NCI-H2081 treated with DMSO at 0.1 percent for 48 hours (cell line): ENCODE data around the gene TLL1.

Experiments
- DNase-seq: peaks from one replicate; lab custom pipeline; 2025; lab: John Stamatoyannopoulos, UW

TLL1 gene

DNA sequence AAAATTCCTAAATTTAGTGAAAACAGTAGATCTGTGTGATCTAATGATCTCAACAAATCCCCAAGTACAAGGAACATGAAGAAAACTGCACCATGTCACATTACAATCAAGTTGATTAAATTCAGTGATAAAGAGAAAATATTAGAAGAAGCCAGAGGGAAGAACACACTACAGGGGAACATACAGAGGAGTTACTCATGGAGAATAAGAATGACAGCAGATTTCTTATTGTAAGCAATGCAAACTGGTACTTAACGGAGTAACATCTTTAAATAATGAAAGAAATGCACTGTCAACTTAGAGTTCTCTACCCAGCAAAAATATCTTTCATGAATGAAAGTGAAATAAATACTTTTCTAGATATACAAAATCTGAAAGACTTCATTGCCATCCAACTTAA, 21.1 kb downstream of the TLL1 start:
- no peak for DNase-seq

DNA sequence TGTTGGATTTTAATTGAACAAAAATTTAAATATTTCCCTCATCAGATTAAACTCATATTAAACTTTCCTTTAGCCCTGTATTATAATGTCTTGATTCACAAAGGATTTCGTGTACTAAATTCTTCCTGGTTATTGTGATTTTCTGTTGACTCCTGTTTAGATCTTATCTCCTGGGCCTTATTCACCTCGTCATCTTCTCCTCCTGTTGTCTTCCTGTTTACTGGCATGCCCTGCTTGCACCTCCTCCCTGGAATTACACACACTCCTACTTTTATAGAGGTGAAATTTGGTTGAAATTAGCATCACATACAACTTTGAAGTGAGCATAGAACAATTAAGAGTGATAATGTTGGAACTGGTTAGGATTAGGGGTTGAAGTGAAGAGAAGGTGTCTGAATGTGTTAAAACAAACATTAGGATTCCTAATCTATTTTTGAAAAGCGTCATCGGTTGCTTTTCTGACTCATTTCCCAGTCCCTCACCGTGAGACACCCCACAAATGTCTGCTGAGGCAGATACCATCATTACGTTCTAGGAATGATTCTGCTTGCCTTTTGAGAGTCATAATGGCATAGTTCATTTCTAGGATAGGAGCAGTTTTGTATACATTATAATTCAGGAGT, 32.5 kb downstream of the TLL1 start:
- DNase-seq = no peak

DNA sequence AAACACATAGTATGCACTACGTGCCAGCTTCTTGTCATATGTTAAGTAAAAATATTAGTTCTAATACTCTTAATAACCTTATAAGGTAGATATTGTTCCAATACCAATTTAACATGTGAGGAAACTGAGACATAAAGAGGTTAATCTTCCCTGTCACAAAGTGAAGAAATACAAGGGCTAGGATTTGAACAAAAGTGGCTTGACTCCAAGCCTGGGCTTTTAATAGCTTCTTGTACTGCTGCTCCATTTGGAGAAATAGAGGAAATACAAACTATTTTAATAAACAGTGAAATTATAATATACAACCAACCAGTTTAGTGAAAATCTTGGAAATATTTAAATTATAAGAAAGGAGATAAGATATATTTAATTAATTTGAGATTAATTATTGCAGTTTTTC, 33.2 kb downstream of the TLL1 start:
- no peak for DNase-seq

DNA sequence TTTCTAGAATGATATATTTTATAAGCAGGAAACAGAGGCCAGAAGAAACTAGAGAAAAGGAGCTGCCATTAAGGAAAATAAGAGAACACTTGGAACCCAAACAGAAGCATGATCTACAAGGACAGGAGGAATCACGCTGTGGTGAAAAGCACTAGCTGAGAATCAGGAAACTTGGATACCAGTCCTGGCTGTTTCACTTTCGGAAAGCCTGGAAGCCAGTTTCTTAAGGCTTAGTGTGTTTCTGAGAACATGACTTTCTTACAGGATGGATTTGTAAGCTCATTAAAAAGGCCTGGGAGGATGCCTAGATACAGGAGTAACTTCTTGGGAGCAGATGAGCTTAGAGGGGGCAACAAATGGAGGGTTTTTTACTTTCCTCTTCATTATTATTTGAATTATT, 36.9 kb downstream of the TLL1 start:
- no peak for DNase-seq

DNA sequence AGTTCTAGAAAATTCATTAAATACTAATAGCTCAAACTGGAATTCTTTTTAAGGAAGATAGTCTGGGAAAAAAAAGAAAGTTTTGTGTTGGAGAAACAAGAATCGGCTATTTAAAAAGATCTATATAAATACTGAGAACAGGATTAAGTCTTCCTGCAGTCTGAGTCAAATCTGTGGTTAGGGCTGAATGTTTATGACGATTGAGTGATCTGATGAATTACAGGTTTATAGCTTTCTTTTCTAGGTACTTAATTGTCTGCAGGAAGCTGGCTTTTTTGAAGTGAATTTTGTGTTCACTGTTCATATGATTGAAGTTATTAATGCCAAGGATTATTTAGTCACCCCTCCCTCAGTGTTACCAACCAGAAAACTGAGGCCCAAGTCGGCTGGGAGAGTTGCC, 42.2 kb downstream of the TLL1 start:
- no peak for DNase-seq

DNA sequence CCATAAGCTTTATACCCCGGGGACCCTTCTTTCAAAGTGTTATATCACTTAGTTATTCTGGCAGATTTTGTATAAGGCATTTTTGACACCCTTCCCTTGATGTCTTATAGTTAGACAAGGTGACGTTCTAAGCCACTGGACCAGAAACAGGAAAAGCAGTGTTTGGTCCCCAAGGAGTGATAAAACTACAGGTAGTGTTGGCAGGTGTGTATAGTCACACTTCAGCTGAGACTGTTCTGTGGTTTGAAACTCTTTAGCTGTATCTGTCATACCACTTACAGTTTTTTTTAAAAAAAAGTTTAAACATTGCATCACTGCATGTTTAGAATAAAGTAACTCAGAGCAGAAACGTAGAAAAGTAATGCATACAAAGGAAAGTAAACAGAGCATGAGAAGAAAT, 48.5 kb downstream of the TLL1 start:
- DNase-seq = peak; percentile 4

DNA sequence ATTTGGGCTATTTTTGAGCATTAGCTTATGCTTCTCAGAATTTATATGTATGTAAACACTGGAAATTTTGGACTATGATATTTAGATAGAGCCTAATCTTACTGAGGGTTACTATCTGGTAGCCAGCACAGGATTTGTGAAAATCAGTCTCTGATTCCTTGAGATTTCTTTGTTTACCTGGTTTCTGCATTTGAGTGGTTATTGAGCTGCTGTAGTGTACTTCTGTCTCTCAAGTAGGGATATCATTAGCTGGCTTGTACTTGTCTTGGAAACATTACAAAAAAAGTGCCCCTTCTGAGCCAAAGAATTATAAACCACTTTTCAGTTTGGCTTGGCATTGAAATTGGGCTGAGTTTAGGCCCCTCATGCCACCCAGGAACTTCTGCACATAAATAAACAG, 49.7 kb downstream of the TLL1 start:
- DNase-seq = no peak

DNA sequence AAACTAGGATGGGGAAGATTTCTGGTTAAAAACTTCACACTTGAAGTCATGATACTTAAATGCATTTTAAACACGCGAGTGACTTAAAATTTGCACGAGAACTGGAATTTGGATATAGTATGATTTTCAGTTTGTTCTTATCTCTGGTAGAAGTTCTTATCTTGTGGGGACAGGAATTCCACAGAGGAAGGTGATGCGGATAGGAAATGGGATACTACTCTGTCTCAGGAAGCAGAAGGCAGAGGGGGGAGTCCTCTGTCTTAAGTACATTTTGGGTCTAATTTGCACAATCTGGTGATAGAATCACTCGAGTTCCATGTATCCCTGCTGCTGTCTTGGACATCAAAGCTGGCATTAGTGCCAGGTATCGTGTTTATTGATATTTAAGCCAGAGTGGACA, 53.3 kb downstream of the TLL1 start:
- DNase-seq = no peak

DNA sequence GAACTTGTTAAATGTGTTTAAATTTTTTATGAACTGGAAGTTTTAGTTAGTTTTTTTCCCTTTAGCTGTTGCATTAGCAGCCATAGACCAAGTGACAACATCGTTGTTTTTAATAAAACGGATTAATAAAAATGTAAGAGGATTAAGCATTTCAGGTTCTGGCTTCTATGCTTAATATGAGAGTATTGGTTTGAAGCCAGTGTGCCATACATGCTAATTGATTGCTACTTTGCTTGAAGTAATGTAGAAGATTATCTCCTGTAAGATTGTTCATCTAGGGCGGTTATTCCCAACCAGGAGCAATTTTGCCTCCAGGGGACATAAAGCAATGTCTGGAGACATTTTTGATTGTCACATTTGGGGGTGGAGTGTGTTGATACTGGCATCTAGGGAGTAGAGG, 54.3 kb downstream of the TLL1 start:
- DNase-seq = no peak

DNA sequence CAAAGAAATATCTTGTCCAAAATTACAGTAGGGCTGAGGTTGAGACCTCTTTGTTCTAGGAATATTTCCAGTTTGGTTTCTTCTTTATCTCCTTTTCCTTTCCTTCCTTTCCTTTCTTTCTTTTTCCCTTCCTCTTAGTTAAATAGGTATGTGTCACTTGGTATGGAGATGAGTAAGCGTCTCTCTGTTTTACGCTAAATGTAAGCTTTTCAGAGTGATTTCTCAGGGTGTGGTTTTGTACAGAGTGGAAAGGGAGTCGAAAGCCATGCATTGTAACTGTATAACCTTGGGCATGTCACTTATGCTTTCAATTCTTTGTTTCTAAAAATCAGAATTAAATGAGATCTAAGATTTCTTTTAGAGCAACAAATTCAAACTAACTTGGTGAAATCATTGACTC, 54.8 kb downstream of the TLL1 start:
- no peak for DNase-seq

DNA sequence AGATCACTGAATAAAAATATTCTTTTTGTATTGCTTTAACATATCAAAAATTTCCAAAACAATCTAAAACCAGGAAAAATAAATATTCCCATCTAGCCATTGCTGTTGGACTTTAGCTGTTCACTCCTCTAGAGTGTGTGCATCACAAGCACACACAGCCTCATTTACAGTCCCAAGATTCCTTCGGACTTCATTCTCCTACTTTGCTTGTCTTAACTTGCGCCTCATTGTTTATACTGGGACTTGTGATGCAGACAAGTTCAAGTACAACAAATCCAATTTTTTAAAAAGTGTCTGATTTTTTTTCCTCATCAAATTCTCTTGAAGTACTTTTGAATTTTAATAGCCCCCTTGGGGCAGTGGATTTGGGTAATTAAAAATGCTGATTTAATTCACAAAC, 55.6 kb downstream of the TLL1 start:
- no peak for DNase-seq

DNA sequence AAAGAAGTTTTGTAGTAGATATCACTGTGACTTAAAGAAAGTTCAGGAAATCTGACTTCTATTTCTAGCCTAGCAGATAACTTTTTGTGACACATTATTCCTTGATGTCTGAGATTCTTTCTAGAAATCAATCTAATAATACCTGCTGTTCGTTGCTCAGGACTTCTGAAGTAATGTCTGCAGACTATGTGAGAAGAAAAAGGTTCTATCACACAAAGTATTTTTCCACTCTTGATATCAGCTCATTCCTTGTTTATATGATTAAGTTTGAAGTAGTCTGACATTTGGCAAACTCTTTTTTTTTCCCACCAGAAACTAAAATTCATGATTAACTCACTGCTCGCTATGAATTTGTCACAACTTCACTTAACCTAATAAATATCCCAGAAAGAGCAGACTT, 56.6 kb downstream of the TLL1 start:
- no peak for DNase-seq

DNA sequence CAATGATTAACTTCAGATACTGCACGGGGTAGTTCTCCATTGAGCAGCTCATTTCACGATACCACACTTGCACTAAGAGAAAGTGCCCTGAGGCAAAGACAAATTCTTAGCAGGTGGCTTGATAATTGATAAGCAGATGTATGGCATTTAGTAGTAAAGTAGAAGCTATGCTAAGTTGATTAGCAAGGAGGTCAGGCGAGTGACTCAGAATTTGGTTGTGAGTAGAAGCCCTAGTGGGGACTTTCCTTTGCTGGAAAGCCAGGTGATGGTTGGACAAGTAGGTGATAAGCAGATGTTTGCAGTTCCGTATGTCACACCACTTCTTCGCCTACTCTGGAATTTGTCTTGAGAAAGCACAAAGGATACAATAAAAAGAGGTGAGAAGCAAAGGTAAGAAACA, 58.7 kb downstream of the TLL1 start:
- DNase-seq = no peak

DNA sequence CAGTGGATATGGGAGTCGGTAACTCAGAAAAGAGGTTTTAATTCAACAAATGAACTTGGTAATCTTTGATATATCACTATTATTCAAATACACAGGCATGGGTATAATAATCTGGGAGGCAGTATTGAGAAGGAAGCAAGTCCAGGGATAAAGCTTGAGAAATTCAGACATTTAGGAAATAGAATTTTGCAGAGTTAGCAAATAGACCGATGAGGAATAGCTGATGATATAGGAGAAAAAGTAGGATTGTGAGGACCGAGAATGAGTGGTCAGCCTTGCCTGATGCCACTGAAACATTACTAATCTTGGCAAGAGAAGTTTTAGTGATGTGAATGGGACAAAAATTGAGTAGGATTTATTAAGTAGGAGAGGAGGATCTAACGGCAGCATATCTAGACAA, 71.9 kb downstream of the TLL1 start:
- DNase-seq = no peak

DNA sequence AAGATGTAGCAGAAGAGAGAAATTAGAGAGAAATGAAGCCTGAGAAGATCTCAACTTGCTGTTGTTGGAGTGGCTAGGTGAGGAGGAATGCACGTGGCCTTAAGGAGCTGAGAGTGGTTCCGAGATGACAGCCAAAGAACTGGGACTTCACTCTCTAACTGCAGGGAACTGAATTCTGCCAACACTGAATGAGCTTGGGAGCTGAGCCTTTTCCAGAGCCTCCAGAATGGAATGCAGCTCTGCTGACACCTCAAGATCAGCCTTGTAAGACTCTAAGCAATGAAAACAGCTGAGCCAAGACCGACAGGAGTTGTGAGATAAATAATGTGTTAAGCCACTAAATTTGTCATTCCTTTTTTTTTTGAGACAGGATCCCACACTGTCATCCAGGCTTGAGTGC, 73.0 kb downstream of the TLL1 start:
- DNase-seq = no peak

DNA sequence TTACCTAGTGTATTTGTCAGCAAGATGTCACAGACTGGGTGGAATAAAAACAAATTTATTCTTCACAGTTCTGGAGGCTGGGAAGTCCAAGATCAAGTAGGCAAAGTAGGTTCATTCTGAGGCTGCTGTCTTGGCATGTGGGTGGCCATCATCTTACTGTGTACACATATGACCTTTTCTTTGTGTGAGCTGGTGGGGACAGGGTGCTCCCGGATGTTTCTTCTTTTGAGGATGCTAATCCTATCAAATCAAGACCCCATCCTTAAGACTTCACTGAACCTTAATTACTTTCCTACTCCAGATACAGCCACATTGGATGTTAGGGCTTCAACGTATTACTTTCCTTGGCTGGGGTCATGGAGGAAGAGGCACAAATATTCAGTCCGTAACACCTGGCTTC, 74.0 kb downstream of the TLL1 start:
- no peak for DNase-seq

DNA sequence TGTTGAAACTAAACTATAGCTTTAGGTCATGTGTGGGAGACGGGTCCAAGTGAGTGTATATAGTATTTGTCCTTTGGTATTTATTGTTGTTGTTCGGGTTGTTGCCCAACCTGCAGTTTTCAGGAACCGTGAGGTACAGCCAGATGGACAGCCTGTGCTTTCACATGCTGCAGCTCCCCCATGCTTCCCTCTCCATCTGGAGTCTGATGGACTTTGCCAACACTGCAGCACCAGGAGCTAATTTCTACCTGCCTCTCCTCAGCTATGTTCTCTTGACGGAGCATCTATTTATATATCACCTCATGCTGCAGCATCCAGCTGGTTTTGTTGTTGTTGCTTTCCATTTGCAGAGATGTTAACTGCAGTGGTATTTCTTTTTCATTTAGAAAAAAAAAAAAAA, 80.1 kb downstream of the TLL1 start:
- no peak for DNase-seq

DNA sequence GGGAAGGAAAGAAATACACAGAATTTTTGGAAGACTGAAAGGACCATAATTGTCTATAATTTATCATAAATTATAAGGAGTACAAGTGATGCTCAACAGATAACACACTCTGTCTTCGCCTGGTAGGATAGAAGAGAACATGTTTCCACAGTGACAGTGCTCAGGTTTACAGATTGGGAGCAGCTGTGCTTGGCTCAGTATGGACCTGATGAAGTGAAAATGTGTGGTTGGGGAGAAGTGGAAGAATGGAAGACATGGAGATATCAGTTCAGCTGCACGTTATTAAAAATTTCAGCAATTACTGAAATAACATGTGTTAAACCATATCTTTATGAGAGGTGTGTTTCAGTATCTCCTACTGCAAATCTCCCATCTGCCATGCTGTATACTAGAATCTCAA, 90.6 kb downstream of the TLL1 start:
- DNase-seq = no peak

DNA sequence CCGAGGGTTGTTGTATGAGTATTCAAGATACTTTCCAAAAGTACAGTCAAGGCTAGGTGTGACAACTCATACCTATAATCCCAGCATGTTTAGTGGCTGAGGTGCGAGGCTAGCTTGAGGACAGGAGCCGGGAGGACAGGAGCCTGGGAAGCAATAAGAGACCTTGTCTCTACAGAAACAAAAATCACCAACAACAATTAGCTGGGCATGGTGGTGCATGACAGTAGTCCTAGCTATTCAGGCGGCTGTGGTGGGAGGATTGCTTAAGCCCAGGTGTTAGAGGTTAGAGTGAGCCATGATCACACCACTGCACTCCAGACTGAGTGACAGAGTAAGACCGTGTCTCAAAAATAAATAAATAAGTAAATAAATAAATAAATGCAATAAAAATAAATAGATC, 91.6 kb downstream of the TLL1 start:
- no peak for DNase-seq

DNA sequence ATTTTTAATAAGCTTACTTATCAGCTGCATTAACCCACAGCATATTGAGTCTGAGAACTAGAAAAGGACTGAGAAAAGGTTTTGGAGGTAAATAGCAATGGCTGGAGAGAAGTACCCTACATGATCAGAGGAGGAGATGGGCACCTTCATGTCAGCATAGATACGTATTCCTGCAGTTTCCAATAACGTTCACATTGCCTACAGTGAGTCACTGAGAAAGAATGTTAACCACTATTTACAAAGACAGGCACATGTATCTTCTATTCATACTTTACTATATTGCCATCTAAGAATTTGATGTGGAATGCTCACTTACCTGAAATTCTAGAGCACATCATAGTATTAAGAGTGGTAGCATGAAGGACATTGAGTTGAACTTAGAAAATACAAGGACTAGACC, 92.5 kb downstream of the TLL1 start:
- no peak for DNase-seq

DNA sequence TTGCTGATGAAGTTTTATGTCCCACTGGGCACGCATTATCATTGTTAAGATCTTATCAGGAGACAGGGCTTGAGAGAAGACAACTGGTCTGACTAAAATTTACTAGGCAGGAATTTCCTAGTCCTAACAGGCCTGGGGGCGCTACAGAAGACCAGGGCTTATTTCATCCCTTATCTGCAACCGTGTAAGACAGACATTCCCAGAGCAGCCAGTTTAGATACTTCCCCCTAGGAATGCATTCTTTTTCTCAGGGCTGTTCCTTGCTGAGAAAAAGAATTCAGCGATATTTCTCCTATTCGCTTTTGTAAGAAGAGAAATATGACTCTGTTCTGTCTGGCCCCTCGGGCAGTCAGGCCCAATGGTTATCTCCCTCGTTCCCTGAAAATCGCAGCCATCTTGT, 93.8 kb downstream of the TLL1 start:
- DNase-seq = no peak

DNA sequence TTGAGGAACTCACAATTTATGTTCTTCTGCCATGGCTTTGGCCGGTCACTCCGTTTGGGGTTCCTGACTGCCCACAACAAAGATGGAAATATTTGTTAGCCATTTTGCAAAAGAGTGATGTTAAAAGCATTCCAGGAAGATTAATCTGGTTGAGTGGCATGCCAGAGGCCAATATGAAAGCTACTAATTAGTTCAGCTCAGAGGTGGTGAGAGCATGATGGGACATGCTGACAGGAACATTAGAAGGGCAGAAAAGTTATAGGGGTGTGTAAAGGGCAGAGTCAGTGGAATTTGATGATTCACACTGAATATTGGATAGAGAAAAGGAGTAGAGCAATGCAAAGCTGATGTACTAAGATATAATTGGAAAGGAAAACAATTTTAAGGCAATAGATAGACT, 94.4 kb downstream of the TLL1 start:
- DNase-seq = no peak

DNA sequence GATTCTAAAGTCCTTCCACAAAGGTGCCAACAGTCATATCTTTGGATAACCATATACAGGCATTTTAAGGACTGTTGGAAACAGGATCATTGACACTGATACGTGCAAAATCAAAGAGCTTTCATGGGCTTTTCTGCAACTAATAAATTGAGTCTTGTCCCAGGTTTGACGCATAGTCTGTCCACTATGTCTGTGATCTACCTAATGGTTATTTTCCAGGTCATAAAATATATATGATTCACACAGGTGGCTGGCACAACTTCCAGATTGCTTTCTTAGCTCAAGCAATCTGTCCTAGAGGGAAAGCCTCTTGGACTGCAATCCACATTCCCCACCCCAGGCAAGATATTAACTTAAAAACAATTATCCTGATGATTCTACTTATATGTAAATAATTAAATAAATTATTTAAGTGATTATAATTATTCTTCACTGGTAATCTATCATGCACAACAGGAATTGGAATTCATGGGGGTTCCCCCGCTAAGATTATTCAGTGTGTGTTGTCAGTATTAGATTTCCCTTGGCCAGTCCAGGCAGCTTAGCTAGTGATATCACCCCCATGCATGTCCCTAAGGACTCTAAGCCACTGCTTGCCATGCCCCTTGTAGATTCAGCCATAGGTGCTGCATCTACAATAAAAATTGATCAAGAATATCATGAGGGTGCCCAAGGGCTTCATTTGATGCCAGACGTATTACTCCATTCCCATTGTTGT, 97.8 kb downstream of the TLL1 start:
- no peak for DNase-seq

DNA sequence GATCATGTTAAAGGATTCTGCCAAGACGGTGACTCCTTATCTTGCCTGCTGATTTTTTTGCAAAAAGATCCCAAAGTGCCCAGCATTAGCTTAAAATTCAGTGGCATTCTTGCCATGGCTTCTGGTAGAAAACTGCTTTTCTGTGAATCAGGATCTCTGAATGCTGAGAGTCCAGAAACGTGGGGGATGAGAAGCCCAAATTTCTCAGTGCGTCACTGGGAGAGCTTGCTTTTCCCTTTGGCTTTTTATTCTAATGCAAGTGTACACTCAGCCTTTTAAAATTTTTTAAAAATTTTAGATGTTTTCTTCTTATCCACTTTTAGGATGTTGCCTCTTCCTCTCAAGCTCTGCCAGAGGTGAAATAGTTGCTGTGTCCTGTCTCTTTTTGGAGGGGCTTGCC, 98.4 kb downstream of the TLL1 start:
- no peak for DNase-seq
